H1 (cell line): ENCODE data around the gene MYH16. TPM values are rescaled to one million over a fixed set of nuclear protein-coding genes. Genes with fewer than 3 reads are reported as not detected.

Experiments used
- CTCF ChIA-PET: fragments of 300-600 bp; sonication (Branson Sonifier 250); formaldehyde crosslinking; loops from one replicate; lab custom pipeline; 2021; ENCODE audit not compliant: partially characterized antibody; lab: Charles Lee
- POLR2A ChIA-PET: fragments of 300-600 bp; sonication (Branson Sonifier 250); formaldehyde crosslinking; loops from one replicate; lab custom pipeline; 2021; ENCODE audit warnings: inconsistent platforms; ENCODE audit not compliant: partially characterized antibody; lab: Charles Lee
- DNase-seq, 2 experiments: peaks; one replicate each; pipeline versions ENCODE4 v3.0.0 to v3.0.0-alpha.2; 2010 to 2022; ENCODE audit warnings: low spot score in 2 of 2, low read depth in 1 of 2, mixed read lengths in 1 of 2
- FAIRE-seq: peaks from 2 replicates; lab custom pipeline; 2011; peaks lifted over from hg19 to GRCh38; lab: Jason Lieb, UNC
- H2AFZ ChIP-seq: 2 replicates; pipeline ENCODE4 v1.8.1; 2012; ENCODE audit warnings: low read length, inconsistent platforms
- H2AK5ac ChIP-seq: 2 replicates; pipeline ENCODE4 v1.6.1; 2013; ENCODE audit warnings: low read depth, low read length
- H2BK120ac ChIP-seq: replicated peaks from 2 replicates; pipeline ENCODE3; 2013; ENCODE audit warnings: low read depth, low read length, inconsistent platforms
- H2BK12ac ChIP-seq: 2 replicates; pipeline ENCODE4 v1.6.1; 2013; ENCODE audit warnings: low read depth, low read length
- H2BK15ac ChIP-seq: 2 replicates; pipeline ENCODE4 v1.6.1; 2013; ENCODE audit warnings: low read length
- H2BK20ac ChIP-seq: 2 replicates; pipeline ENCODE4 v1.6.1; 2013; ENCODE audit warnings: low read length
- H2BK5ac ChIP-seq: 2 replicates; pipeline ENCODE4 v1.6.1; 2013; ENCODE audit warnings: low read depth, low read length
- H3K14ac ChIP-seq: 2 replicates; pipeline ENCODE4 v1.6.1; 2013; ENCODE audit warnings: inconsistent platforms; ENCODE audit not compliant: insufficient read length
- H3K18ac ChIP-seq: 2 replicates; pipeline ENCODE4 v1.6.1; 2013; ENCODE audit warnings: low read length; ENCODE audit errors: extremely low read depth
- H3K23ac ChIP-seq: 2 replicates; pipeline ENCODE4 v1.6.1; 2013; ENCODE audit warnings: inconsistent platforms; ENCODE audit not compliant: insufficient read length
- H3K23me2 ChIP-seq: 2 replicates; pipeline ENCODE4 v1.6.1; 2013; ENCODE audit warnings: low read depth, low read length
- H3K27ac ChIP-seq: 2 replicates; pipeline ENCODE4 v1.6.1; 2011; ENCODE audit warnings: low read depth, low read length, inconsistent platforms
- H3K27me3 ChIP-seq, 4 experiments: replicated peaks in 1 of 4; 1 replicate in 1 of 4; 2 replicates in 3 of 4; pipeline versions ENCODE4 v1.6.1 to v1.8.1; 2011 to 2013; ENCODE audit warnings: low read length in 3 of 4, mild to moderate bottlenecking in 3 of 4, inconsistent platforms in 2 of 4, mixed read lengths in 2 of 4, moderate library complexity in 1 of 4; ENCODE audit not compliant: control insufficient read depth in 3 of 4, insufficient read depth in 3 of 4; ENCODE audit errors: extremely low read depth in 1 of 4
- H3K36me3 ChIP-seq, 4 experiments: 2 replicates each; pipeline versions ENCODE4 v1.6.1 to v1.8.1; 2011 to 2013; ENCODE audit warnings: mild to moderate bottlenecking in 4 of 4, low read length in 3 of 4, moderate library complexity in 2 of 4, control low read depth in 1 of 4, inconsistent platforms in 1 of 4; ENCODE audit not compliant: insufficient read depth in 4 of 4, control insufficient read depth in 2 of 4
- H3K4ac ChIP-seq: replicated peaks from 2 replicates; pipeline ENCODE3; 2013; ENCODE audit warnings: low read length, low read depth, mixed read lengths, inconsistent platforms; ENCODE audit not compliant: insufficient read length
- H3K4me1 ChIP-seq, 4 experiments: replicated peaks in 1 of 4; 1 replicate in 1 of 4; 2 replicates in 3 of 4; pipeline versions ENCODE4 v1.6.1 to v1.8.1; 2011 to 2013; ENCODE audit warnings: low read length in 3 of 4, inconsistent platforms in 2 of 4, mixed read lengths in 1 of 4; ENCODE audit not compliant: insufficient read depth in 4 of 4, control insufficient read depth in 3 of 4
- H3K4me2 ChIP-seq, 2 experiments: 2 replicates each; pipeline versions ENCODE4 v1.6.1 to v1.8.1; 2011 to 2013; ENCODE audit warnings: low read depth in 2 of 2, low read length in 2 of 2, control low read depth in 1 of 2, inconsistent platforms in 1 of 2, mild to moderate bottlenecking in 1 of 2; ENCODE audit not compliant: insufficient read depth in 1 of 2
- H3K4me3 ChIP-seq, 4 experiments: fragments of 200-600, 300-600 bp in 1 of 4; sonication (generic), shearing (Covaris generic), sonication (Bioruptor Twin) in 1 of 4; 2 replicates each; pipeline versions ENCODE4 v1.5.1 to v1.8.1; 2011 to 2016; ENCODE audit warnings: low read length in 4 of 4, low read depth in 3 of 4, control low read depth in 2 of 4, inconsistent platforms in 2 of 4, mild to moderate bottlenecking in 2 of 4, mixed read lengths in 1 of 4, moderate library complexity in 1 of 4; ENCODE audit not compliant: insufficient read depth in 2 of 4; ENCODE audit errors: extremely low read depth in 1 of 4
- H3K56ac ChIP-seq: replicated peaks from 2 replicates; pipeline ENCODE3; 2013; ENCODE audit warnings: low read depth, mild to moderate bottlenecking, mixed read lengths, low read length, inconsistent platforms; ENCODE audit not compliant: insufficient read length
- H3K79me1 ChIP-seq: 2 replicates; pipeline ENCODE4 v1.6.1; 2013; ENCODE audit warnings: low read depth, low read length, control low read depth
- H3K79me2 ChIP-seq, 2 experiments: 2 replicates each; pipeline versions ENCODE4 v1.6.1 to v1.8.1; 2012 to 2013; ENCODE audit warnings: low read length in 2 of 2, mild to moderate bottlenecking in 2 of 2, inconsistent platforms in 1 of 2; ENCODE audit not compliant: insufficient read depth in 2 of 2, control insufficient read depth in 1 of 2
- H3K9ac ChIP-seq, 4 experiments: replicated peaks in 1 of 4; 1 replicate in 1 of 4; 2 replicates in 3 of 4; pipeline versions ENCODE4 v1.6.1 to v1.8.1; 2011 to 2013; ENCODE audit warnings: low read depth in 3 of 4, low read length in 3 of 4, control low read depth in 2 of 4, mild to moderate bottlenecking in 2 of 4, moderate library complexity in 2 of 4, inconsistent platforms in 1 of 4; ENCODE audit errors: extremely low read depth in 1 of 4
- H3K9me3 ChIP-seq, 2 experiments: 2 replicates each; pipeline versions ENCODE4 v1.6.1 to v1.8.1; 2012 to 2013; ENCODE audit warnings: mild to moderate bottlenecking in 2 of 2, moderate library complexity in 2 of 2, control low read depth in 1 of 2, inconsistent platforms in 1 of 2, low read depth in 1 of 2, low read length in 1 of 2, mixed read lengths in 1 of 2; ENCODE audit not compliant: insufficient read depth in 2 of 2
- H4K20me1 ChIP-seq, 2 experiments: replicated peaks in 1 of 2; 2 replicates each; pipeline versions ENCODE3 to v1.8.1; 2011 to 2013; ENCODE audit warnings: inconsistent platforms in 2 of 2, low read length in 2 of 2, mild to moderate bottlenecking in 1 of 2; ENCODE audit not compliant: insufficient read depth in 2 of 2, control insufficient read depth in 1 of 2
- H4K5ac ChIP-seq: 2 replicates; pipeline ENCODE4 v1.6.1; 2013; ENCODE audit warnings: low read length, low read depth, mixed read lengths, inconsistent platforms; ENCODE audit not compliant: insufficient read length
- H4K8ac ChIP-seq: 2 replicates; pipeline ENCODE4 v1.8.0; 2013; ENCODE audit warnings: mild to moderate bottlenecking, moderate library complexity, low read length, inconsistent platforms; ENCODE audit not compliant: insufficient read depth; ENCODE audit errors: extremely low read depth
- H4K91ac ChIP-seq: replicated peaks from 2 replicates; pipeline ENCODE3; 2013; ENCODE audit warnings: low read length, mixed read lengths, inconsistent platforms; ENCODE audit not compliant: insufficient read length
- CEBPB ChIP-seq: IDR thresholded peaks from 2 replicates; pipeline ENCODE4 v1.6.1; 2012; ENCODE audit warnings: low read depth, low read length
- CHD2 ChIP-seq: IDR thresholded peaks from 2 replicates; pipeline ENCODE4 v1.6.1; 2012; ENCODE audit warnings: low read length, improper control_type of control experiment
- CREB1 ChIP-seq: IDR thresholded peaks from 2 replicates; pipeline ENCODE4 v1.6.1; 2012; ENCODE audit warnings: inconsistent platforms
- EZH2 ChIP-seq: fragments of 200-600 bp; sonication (generic); IDR thresholded peaks from 2 replicates; pipeline ENCODE4 v1.7.1; 2012; ENCODE audit warnings: low read depth, mild to moderate bottlenecking, moderate library complexity, low read length, inconsistent platforms; ENCODE audit not compliant: severe bottlenecking
- KDM1A ChIP-seq: fragments of 200-600, 300-600 bp; sonication (generic); IDR thresholded peaks from 2 replicates; pipeline ENCODE4 v1.7.1; 2016; ENCODE audit warnings: mild to moderate bottlenecking, low read length, borderline replicate concordance
- KDM4A ChIP-seq: IDR thresholded peaks from one replicate; pipeline ENCODE4 v1.7.1; 2012; ENCODE audit warnings: low read depth, mild to moderate bottlenecking, moderate library complexity, low read length, inconsistent platforms; ENCODE audit not compliant: severe bottlenecking
- SP4 ChIP-seq: IDR thresholded peaks from 2 replicates; pipeline ENCODE4 v1.6.1; 2012; ENCODE audit warnings: low read length, inconsistent platforms
- TEAD4 ChIP-seq: IDR thresholded peaks from 2 replicates; pipeline ENCODE4 v1.6.1; 2012; ENCODE audit warnings: low read depth, low read length, inconsistent platforms, mixed read lengths
- WGBS, 2 experiments: shearing (Covaris generic) in 1 of 2; methylation state at CpG; one replicate each; pipeline versions ENCODE4 v1.1.6 to v1.1.7; 2013 to 2015; ENCODE audit warnings: low lambda C conversion rate in 2 of 2, mixed read lengths in 2 of 2, inconsistent platforms in 1 of 2, low coverage in 1 of 2, missing lambda C conversion rate in 1 of 2; ENCODE audit not compliant: insufficient replicate concordance in 2 of 2, insufficient coverage in 1 of 2, insufficient read length in 1 of 2; ENCODE audit errors: extremely low coverage in 1 of 2, missing lambda C conversion rate in 1 of 2; 5-methylcytosine and 5-hydroxymethylcytosine counted together
- polyA plus RNA-seq, 7 experiments: library from polyadenylated mRNA; depleted of rRNA in 3 of 7; stranded (reverse) in 5 of 7; unstranded in 2 of 7; fragments of >200 nt in 5 of 7; fragments of 200-250 nt in 2 of 7; gene quantifications; 1 replicate in 5 of 7; 2 replicates in 1 of 7; 4 replicates in 1 of 7; pipeline versions ENCODE4 v1.2.1 to v1.2.3, GENCODE V29; 2011 to 2013; ENCODE audit warnings: missing spikeins in 2 of 7, mixed read lengths in 2 of 7
- total RNA-seq: library from RNA; stranded (reverse); fragmentation: NEBNext Ultra II Directional; extraction: Animal tissue kit (Norgen Biotek cat#: 25700); gene quantifications from 2 replicates; pipeline ENCODE4 v1.2.1, GENCODE V29; 2021
- TF ChIP-seq, protein P1 (sequence below): IDR thresholded peaks from 2 replicates; pipeline ENCODE4 v1.6.1; 2011; ENCODE audit warnings: low read depth, mild to moderate bottlenecking, low read length; ENCODE audit not compliant: insufficient read depth

Gene MYH16
- total and polyA plus RNA-seq, 2 of the 8 experiments (the other 6 are each of a cell fraction or from before 2014, with no cell fraction given), result not detected

DNA sequence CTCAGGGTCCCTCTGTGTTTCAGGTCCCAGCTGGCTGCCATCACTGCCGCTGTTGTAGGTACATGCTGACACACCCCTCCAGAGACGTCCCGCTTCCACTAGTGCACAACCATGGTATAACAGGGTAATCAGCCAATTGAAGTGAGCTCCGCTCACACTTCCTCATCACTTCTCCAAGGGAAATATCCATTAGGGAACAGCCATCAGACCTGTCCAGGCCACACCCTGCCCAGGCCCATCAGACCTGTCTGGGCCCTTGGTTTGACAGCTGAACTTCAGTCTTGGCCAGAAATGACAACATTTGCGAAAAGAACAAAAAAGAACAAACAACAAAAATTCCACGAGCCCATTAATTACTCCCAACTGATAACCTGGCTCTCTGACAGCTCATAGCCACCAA is 11.0 kb upstream of the MYH16 start:
- no peaks in the 10 kb centered on the region for H3K23me2 ChIP-seq
- no peak overlapping the region for H3K4ac ChIP-seq
- H3K79me1 ChIP-seq, result no peaks in the 10 kb centered on the region
- no peaks in the 10 kb centered on the region for H3K27me3 ChIP-seq
- H2AK5ac ChIP-seq, result no peak overlapping the region
- TF ChIP-seq CHD2 (no peak), EZH2 (no peak), KDM4A (no peak), KDM1A (no peak), TEAD4 (no peak), SP4 (no peak), CREB1 (no peak), CEBPB (no peak)
- TF ChIP-seq, protein P1, sequence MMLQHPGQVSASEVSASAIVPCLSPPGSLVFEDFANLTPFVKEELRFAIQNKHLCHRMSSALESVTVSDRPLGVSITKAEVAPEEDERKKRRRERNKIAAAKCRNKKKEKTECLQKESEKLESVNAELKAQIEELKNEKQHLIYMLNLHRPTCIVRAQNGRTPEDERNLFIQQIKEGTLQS, result no peak
- no peak for DNase-seq
- no peaks in the 10 kb centered on the region for H4K20me1 ChIP-seq
- H4K91ac ChIP-seq, result no peak overlapping the region
- H3K4me3 ChIP-seq, result no peak overlapping the region
- no peak overlapping the region for H3K18ac ChIP-seq
- no peak for FAIRE-seq
- no peaks in the 10 kb centered on the region for H3K9me3 ChIP-seq
- H4K5ac ChIP-seq, result no peak overlapping the region
- H3K79me2 ChIP-seq, result no peaks in the 10 kb centered on the region
- no peak overlapping the region for H3K27ac ChIP-seq
- no peak overlapping the region for H2BK120ac ChIP-seq
- ChIA-PET POLR2A (no interaction called here), CTCF (interaction anchor here (0.9 kb wide), 1 partner anchor 9 kb away, joined by 3 read pairs; no protein-coding TSS in a partner anchor)
- H2BK20ac ChIP-seq, result no peak overlapping the region
- no peak overlapping the region for H3K14ac ChIP-seq
- H4K8ac ChIP-seq, result no peak overlapping the region; the same call in 1 of the 2 replicates
- no peaks in the 10 kb centered on the region for H3K36me3 ChIP-seq
- no peak overlapping the region for H3K9ac ChIP-seq
- no peak overlapping the region for H2AFZ ChIP-seq
- no peak overlapping the region for H2BK12ac ChIP-seq
- no peak overlapping the region for H3K23ac ChIP-seq
- H3K56ac ChIP-seq, result no peak overlapping the region
- H3K4me1 ChIP-seq, result no peaks in the 10 kb centered on the region
- H2BK5ac ChIP-seq, result no peak overlapping the region
- H2BK15ac ChIP-seq, result no peak overlapping the region
- 84% methylated on average over 6 of the region's 6 CpGs; no CpG with 5 or more reads in 1 of the 2 experiments for WGBS, 2 experiments
- H3K4me2 ChIP-seq, result no peak overlapping the region
